Dendritic cell treated with granulocyte-macrophage colony-stimulating factor and Interleukin-4, amounts not matched to agents 40 ng/mL and 50 ng/mL, for 4 days (primary cell): ENCODE data around the gene HEG1.

ENCODE experiments used
- H3K27ac Mint-ChIP-seq: one replicate; pipeline ENCODE4 v1.8.0; 2022; ENCODE audit warnings: mild to moderate bottlenecking, mixed read lengths
- H3K27me3 Mint-ChIP-seq: one replicate; pipeline ENCODE4 v1.8.0; 2022; ENCODE audit warnings: mild to moderate bottlenecking, mixed read lengths
- H3K36me3 Mint-ChIP-seq: one replicate; pipeline ENCODE4 v1.8.0; 2022; ENCODE audit warnings: low read depth, mixed read lengths
- H3K4me1 Mint-ChIP-seq: one replicate; pipeline ENCODE4 v1.8.0; 2022; ENCODE audit warnings: low read depth, mixed read lengths
- H3K4me3 Mint-ChIP-seq: one replicate; pipeline ENCODE4 v1.8.0; 2022; ENCODE audit warnings: mild to moderate bottlenecking, moderate library complexity, mixed read lengths
- H3K9me3 Mint-ChIP-seq: one replicate; pipeline ENCODE4 v1.8.0; 2022; ENCODE audit warnings: mixed read lengths
- intact Hi-C: fragments of 100-400 bp; cut with micrococcal nuclease; formaldehyde crosslinking; loops from one replicate; pipeline ENCODE4 v1.15.0; 2022

HEG1 gene

DNA sequence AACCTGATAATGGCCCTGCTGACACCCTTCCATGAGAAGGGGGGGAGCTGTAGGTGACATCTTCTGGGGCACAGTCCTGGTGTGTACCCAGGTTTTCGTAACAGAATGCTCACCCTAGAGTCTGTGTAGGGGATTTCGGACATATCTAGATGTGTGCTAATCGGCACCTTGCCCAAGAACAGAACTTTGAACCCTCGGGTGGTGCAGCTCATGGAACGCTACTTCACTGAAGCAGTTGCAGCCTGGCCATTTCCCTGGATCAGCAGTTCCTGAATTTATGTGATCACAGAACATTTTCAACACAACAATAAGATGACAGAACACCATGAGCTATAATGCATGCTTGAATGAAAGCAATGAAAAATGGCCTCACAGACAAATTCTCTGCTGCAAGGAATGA is 63.8 kb downstream of the HEG1 start:
- H3K9me3 Mint-ChIP-seq: no peaks in the 10 kb centered on the region
- peaks cover 19% of the 10 kb centered on the region for H3K4me1 Mint-ChIP-seq
- H3K27me3 Mint-ChIP-seq: no peaks in the 10 kb centered on the region
- H3K36me3 Mint-ChIP-seq: peaks cover 36% of the 10 kb centered on the region
- no peak overlapping the region for H3K4me3 Mint-ChIP-seq
- intact Hi-C loops: loop anchor here (10.0 kb wide), 1 partner anchor 213 kb away; no protein-coding TSS in a partner anchor
- H3K27ac Mint-ChIP-seq: no peak overlapping the region

DNA sequence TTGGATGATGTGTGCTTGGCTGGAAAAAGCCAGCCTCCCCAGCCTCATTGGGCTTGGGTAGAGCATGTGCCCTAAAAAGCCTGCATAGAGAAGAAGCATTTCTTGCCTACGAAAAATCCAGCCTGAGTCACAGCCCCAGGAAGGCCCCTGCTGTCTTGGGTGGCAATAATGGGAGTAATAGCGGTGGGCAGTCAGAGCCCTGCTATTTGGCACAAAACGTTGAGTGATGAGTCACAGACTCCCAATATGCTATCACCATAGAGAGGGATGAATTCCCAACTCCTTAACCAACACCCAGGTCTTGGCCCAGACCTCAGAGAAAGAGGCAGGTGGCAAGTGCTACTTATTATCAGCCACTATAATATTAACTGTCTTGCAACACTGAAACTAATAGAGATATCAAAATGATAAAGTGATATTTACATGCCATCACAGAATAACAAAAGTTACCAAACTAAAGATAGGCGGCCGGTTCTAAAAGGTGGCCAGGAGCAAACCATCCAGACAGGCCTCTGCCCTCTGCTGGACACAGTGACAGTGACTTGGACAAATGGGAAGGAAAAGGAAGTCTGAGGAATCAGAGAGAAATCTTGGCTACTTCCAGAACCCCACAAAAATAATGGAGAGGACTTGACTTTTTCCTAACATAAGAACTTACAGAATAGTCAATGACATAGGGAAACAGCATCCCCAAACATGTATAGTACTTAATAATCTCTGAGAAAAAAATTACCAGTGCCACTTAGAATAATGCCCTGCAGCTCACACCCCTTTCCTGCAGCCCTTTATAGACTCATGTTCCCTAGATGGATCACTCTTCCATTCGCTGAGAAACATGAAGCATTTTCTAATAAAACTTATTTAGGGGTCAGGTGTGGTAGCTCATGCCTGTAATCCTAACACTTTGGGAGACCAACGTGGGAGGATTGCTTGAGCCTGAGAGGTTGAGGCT is 69.3 kb downstream of the HEG1 start:
- Mint-ChIP-seq H3K9me3 (peaks cover 8% of the 10 kb centered on the region), H3K4me3 (no peak overlapping the region), H3K4me1 (peaks cover 46% of the 10 kb centered on the region), H3K36me3 (peaks cover 32% of the 10 kb centered on the region), H3K27me3 (no peaks in the 10 kb centered on the region), H3K27ac (peak overlapping the region; percentile 87)
- intact Hi-C loops: loop anchor here (1.0 to 10.0 kb wide), 2 partner anchors 58 to 222 kb away; no protein-coding TSS in a partner anchor

DNA sequence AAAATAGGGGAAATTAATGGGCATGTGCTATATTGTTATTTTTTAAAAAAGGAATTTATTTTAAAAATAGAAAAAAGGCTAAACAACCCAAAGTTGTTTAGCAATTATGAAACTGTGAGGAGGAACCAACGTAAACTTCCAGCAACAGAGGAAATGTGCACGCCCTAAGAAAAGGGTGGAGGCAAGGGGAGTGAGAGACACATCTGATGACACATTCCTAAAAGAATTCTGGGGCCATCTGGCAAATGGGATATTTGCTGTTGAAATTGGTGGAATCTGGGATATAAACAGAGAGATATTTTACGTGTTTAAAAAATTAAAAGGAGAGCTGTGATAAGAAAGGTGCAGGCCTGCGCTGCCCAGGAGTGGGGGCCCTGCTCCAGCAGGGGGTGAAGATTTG is 70.4 kb downstream of the HEG1 start:
- Mint-ChIP-seq H3K4me1 (peaks cover 46% of the 10 kb centered on the region), H3K27me3 (no peaks in the 10 kb centered on the region), H3K4me3 (peak overlapping the region; percentile 46), H3K9me3 (peaks cover 8% of the 10 kb centered on the region), H3K36me3 (peaks cover 24% of the 10 kb centered on the region), H3K27ac (peak overlapping the region; percentile 87)
- intact Hi-C loops: loop anchor here (2.0 to 10.0 kb wide), 2 partner anchors 19 to 221 kb away; no protein-coding TSS in a partner anchor

DNA sequence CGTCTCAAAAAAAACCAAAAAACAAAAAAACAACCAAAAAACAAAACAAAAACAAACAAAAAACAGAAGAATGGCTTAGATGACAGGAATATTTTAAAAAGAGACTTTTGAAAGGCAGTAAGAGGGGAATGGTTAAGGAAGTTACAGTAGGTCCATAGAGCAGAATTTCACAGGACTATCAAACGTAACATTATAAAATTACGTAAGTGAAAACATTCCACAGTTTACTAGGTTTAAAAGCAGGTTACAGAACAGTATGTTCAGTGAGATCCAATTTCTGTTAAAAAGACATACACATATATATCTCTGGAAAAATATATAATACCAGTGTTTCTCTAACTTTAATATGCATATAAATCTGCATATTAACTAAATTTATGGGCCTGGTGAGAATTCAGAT is 71.0 kb downstream of the HEG1 start:
- Mint-ChIP-seq H3K27ac (peak overlapping the region; percentile 87), H3K9me3 (peaks cover 8% of the 10 kb centered on the region), H3K4me1 (peaks cover 46% of the 10 kb centered on the region), H3K36me3 (peaks cover 18% of the 10 kb centered on the region), H3K27me3 (no peaks in the 10 kb centered on the region), H3K4me3 (peak overlapping the region; percentile 31)
- intact Hi-C loops: loop anchor here (2.0 to 10.0 kb wide), 2 partner anchors 18 to 220 kb away; no protein-coding TSS in a partner anchor

DNA sequence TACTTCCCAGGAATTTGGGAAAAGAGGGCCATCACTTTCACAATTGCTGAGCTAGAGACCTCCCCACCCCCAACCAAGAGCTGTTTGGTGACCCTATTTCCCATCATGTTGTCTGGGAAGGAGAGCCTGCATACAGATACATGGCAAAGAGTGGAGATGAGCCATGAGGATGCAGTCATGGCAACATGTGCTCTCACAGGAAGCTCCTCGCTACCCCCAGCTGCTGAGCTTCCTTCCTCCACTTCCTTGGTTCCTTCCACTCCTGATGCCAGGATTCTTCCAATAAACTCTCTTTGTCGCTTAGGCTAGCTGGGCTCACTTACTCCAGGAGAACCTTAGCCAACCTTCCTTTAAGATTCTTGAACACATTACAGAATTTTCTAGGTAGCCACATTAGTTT is 72.9 kb downstream of the HEG1 start:
- Mint-ChIP-seq H3K9me3 (peaks cover 8% of the 10 kb centered on the region), H3K4me3 (no peak overlapping the region), H3K27ac (peak overlapping the region; percentile 87), H3K27me3 (no peaks in the 10 kb centered on the region), H3K4me1 (peaks cover 46% of the 10 kb centered on the region), H3K36me3 (peaks cover 19% of the 10 kb centered on the region)
- intact Hi-C loops: loop anchor here (10.0 kb wide), 1 partner anchor 218 kb away; no protein-coding TSS in a partner anchor

DNA sequence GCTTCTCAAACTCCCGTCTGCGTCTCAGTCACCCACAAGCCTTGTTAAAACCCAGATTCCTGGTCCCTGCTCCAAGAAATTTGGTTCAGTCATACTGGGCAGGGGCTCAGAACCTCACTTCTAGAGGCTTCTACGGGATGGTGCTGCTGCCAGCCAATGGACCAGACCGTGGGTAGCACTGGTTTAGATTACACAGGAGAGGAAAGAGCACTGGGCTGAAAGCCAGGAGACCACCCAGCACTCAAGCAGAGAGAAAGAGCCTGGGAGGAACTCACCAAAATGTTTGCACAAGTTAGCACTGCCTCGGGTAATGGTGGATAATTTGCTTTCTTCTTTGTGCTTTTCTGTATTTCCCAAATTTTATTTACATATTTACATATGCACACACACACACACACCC is 74.3 kb downstream of the HEG1 start:
- H3K4me1 Mint-ChIP-seq: peaks cover 43% of the 10 kb centered on the region
- H3K4me3 Mint-ChIP-seq: no peak overlapping the region
- no peaks in the 10 kb centered on the region for H3K27me3 Mint-ChIP-seq
- intact Hi-C loops: loop anchor here (10.0 kb wide), 1 partner anchor 217 kb away; no protein-coding TSS in a partner anchor
- peaks cover 33% of the 10 kb centered on the region for H3K36me3 Mint-ChIP-seq
- peak overlapping the region; percentile 31 for H3K27ac Mint-ChIP-seq
- peaks cover 8% of the 10 kb centered on the region for H3K9me3 Mint-ChIP-seq

DNA sequence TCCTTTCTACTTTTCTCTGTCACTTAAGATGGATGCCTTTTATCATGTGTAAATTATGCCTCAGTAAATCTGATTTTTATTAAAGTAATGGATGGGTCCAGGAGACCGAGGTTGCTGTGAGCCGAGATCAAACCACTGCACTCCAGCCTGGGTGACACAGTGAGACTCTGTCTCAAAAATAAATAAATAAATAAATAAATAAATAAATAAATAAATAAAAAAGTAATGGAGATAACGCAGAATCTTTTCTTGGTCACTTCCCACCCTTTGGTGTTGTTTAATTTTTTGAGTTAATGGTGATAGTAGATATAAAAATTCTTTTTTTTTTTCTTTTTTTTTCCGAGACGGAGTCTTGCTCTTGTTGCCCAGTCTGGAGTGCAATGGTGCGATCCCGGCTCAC is 77.2 kb downstream of the HEG1 start:
- intact Hi-C loops: no loop called here
- Mint-ChIP-seq H3K27me3 (no peaks in the 10 kb centered on the region), H3K27ac (no peak overlapping the region), H3K4me1 (peaks cover 25% of the 10 kb centered on the region), H3K9me3 (peaks cover 5% of the 10 kb centered on the region), H3K36me3 (peaks cover 26% of the 10 kb centered on the region), H3K4me3 (no peak overlapping the region)

DNA sequence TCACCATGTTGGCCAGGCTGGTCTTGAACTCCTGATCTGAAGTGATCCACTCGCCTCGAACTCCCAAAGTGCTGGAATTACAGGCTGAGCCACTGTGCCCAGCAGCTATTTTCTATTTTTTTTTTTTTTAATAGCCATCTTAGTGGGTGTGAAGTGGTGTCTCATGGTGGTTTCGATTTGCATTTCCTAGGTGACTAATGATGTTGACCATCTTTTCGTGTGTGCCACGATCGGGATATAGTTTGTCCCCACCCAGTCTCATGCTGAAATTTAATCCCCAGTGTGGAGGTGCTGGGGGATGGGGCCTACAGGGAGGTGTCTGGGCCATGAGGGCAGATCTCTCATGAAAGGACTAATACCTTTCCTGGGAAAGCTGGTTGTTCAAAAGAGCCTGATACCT is 79.4 kb downstream of the HEG1 start:
- Mint-ChIP-seq H3K36me3 (peaks cover 39% of the 10 kb centered on the region), H3K4me3 (no peak overlapping the region), H3K9me3 (no peaks in the 10 kb centered on the region), H3K4me1 (peaks cover 10% of the 10 kb centered on the region), H3K27ac (no peak overlapping the region), H3K27me3 (no peaks in the 10 kb centered on the region)
- intact Hi-C loops: no loop called here

DNA sequence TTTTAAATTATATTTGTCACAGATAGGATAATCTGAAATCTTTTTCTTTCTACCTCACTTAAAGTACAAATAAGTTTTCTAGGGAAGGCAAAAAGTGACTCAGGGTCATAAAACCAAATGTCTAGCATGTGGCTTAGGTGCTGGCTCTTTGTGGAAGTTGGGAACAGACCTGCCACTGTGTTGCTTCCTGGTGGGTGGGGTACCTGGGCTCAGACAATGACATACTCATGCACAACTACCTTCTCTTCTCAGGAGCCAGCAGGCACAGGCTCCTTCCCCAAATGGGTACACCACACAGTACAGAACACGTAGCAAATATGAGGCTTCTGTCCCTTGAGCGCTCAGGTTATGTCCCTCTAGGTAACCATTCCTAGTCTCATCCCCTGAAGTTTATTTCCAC is 81.1 kb downstream of the HEG1 start:
- Mint-ChIP-seq H3K27ac (no peak overlapping the region), H3K4me1 (peaks cover 16% of the 10 kb centered on the region), H3K4me3 (no peak overlapping the region), H3K27me3 (no peaks in the 10 kb centered on the region), H3K9me3 (no peaks in the 10 kb centered on the region), H3K36me3 (peaks cover 55% of the 10 kb centered on the region)
- intact Hi-C loops: no loop called here

DNA sequence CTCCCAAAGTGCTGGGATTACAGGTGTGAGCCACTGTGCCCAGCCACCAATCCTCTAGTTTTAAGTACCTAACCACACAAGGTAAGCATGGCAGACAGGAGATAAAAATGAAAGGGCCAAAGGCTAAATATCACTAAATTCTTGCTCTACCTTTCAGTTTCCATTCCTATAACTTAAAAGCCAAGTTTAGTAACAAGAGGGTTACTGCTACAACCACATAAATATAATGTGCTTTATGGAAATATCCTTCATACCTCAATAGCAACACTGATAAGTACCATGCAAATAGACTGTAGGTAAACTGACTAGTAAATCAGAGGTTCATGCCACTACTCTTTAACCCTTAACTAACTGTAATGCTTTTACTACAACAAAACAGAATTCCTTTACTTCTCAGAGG is 82.5 kb downstream of the HEG1 start:
- Mint-ChIP-seq H3K27ac (no peak overlapping the region), H3K27me3 (no peaks in the 10 kb centered on the region), H3K9me3 (no peaks in the 10 kb centered on the region), H3K4me1 (peaks cover 30% of the 10 kb centered on the region), H3K4me3 (no peak overlapping the region), H3K36me3 (peaks cover 62% of the 10 kb centered on the region)
- intact Hi-C loops: no loop called here

DNA sequence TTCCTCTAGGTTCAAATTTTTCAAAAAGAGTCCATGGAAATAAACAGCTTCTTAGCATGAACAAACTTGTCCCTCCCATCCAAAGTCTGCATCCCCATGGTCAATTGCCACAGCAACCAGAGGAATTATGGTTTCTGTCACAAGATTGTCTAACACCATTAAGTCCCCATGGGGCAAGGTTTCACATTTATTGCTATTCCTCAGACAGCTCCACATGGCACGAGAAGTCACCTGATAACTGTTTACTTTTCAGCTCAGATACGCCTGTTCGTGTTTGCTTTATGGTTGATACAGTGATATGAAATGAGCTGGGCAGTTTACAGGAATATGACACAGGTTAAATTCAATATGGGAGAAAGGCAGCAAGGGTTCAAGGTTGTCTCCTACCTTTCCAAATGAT is 83.3 kb downstream of the HEG1 start:
- intact Hi-C loops: no loop called here
- Mint-ChIP-seq H3K36me3 (peaks cover 54% of the 10 kb centered on the region), H3K27ac (no peak overlapping the region)

DNA sequence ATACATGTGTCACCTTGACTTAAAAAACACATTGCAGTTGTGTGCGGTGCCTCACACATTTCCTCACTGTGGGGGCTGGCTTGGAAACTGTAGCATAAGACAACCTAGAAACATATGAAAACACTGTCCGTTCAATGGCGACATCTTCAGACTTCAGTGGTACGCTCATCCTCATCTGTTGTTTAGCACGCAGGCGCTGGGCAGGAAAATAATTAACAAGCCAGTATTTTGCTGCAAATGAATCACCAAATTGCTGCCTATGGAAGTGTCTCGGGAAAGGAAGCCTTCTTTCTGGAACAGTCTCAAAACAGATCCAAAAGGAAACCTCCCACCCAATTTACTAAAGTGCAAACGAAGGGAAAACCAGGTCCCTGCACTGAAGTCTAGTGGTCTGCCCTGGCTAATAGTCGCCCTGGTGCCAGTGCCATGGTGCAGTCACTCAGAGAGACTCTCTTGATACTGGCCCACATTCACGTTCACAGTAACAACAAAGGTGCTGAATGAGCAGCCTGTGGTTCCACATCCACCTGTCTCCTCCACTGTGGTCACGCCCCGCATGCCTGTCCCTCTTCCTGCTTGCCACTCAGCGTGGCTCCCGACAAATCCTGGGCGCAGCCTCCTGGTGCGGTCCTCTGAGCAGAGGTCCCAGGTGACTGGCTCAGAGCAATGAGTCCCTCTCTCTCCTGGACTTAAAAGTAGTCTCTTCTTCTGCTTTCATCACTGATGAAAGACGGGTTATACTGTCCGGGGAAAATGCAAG is 85.7 kb downstream of the HEG1 start:
- Mint-ChIP-seq H3K4me3 (no peak overlapping the region), H3K27ac (peak overlapping the region; percentile 7), H3K36me3 (peaks cover 41% of the 10 kb centered on the region), H3K4me1 (peaks cover 48% of the 10 kb centered on the region), H3K27me3 (no peaks in the 10 kb centered on the region), H3K9me3 (no peaks in the 10 kb centered on the region)
- intact Hi-C loops: loop anchor here (5.0 kb wide), 1 partner anchor 43 kb away; no protein-coding TSS in a partner anchor

More for the DNA sequence above, 83.3 kb downstream of the HEG1 start:
- no peaks in the 10 kb centered on the region for H3K27me3 Mint-ChIP-seq
- H3K4me1 Mint-ChIP-seq: peaks cover 38% of the 10 kb centered on the region
- no peak overlapping the region for H3K4me3 Mint-ChIP-seq
- no peaks in the 10 kb centered on the region for H3K9me3 Mint-ChIP-seq

DNA sequence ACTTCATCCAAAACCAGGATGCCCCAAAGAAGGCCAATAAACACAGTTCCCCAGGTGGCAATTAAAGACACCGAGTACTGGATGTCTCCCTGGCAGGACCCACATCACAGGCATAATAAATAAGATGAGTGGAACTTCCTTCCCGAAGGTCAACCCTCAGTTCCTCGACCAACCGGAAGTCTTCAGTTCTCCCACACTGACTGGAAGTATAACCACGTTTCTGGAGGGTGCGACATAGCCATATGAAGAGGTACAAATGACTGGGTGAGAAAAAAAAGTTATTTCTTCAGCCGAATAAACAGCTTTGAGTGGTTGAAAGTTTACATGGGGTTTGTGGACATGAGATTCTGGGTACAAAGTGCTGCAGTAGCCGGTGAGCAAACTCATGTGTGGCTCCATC is 86.6 kb downstream of the HEG1 start:
- no peaks in the 10 kb centered on the region for H3K27me3 Mint-ChIP-seq
- no peak overlapping the region for H3K4me3 Mint-ChIP-seq
- H3K27ac Mint-ChIP-seq: peak overlapping the region; percentile 93
- peaks cover 56% of the 10 kb centered on the region for H3K4me1 Mint-ChIP-seq
- intact Hi-C loops: loop anchor here (5.0 kb wide), 1 partner anchor 42 kb away; no protein-coding TSS in a partner anchor
- H3K36me3 Mint-ChIP-seq: peaks cover 41% of the 10 kb centered on the region
- H3K9me3 Mint-ChIP-seq: no peaks in the 10 kb centered on the region

DNA sequence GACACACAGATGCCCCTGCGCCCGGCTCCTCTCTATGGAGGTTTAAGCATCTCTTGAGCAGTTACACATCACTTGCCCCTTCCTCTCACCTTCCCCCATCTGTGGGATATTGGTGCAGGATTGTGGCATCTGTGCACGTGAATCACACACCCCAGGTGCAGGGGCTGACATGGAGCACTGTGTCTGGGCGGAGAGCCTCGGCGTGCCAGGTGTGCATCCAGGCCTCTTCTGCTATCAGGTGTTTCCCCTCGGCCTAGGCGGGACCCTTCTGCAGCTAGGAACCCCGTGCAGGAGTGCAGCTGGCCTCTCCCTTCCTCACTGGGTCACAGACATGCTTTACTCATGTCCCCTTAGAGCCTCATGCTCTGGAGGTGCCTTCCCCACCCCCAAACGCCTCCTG is 87.8 kb downstream of the HEG1 start:
- peaks cover 37% of the 10 kb centered on the region for H3K36me3 Mint-ChIP-seq
- intact Hi-C loops: loop anchor here (2.0 to 5.0 kb wide), 2 partner anchors 17 to 41 kb away; no protein-coding TSS in a partner anchor
- H3K27ac Mint-ChIP-seq: peak overlapping the region; percentile 93
- H3K9me3 Mint-ChIP-seq: no peaks in the 10 kb centered on the region
- H3K27me3 Mint-ChIP-seq: no peaks in the 10 kb centered on the region
- peaks cover 66% of the 10 kb centered on the region for H3K4me1 Mint-ChIP-seq
- no peak overlapping the region for H3K4me3 Mint-ChIP-seq
